Peyer's patch (tissue), 4 donors: ENCODE data around the gene SMTN.
"Not testable (repeated sequence)": the region's sequence is repeated elsewhere in the genome, so short reads cannot be mapped to it uniquely, and the experiment has no call there.

Experiments
- CTCF ChIP-seq, 6 experiments: fragments of 450-650 bp in 4 of 6; fragments of 200-600 bp in 2 of 6; sonication (generic) in 1 of 6; IDR thresholded peaks; one replicate each; pipeline ENCODE4 v1.5.1; 2017 to 2019; ENCODE audit warnings: antibody characterized with exemption in 6 of 6, mild to moderate bottlenecking in 3 of 6, moderate library complexity in 1 of 6
- POLR2A ChIP-seq, 2 donors: fragments of 450-650 bp; IDR thresholded peaks; one replicate each; pipeline ENCODE4 v1.5.1; 2017; ENCODE audit warnings: antibody characterized with exemption in 2 of 2, mild to moderate bottlenecking in 2 of 2, moderate library complexity in 2 of 2

GRCh38 chr22:31059663-31060062, 21.5 kb upstream of the SMTN start:
- not testable (repeated sequence) for TF ChIP-seq CTCF, POLR2A (IDR thresholded peaks at IDR 0.05)
